ENCODE results near the gene SIPA1L3.

Gene SIPA1L3

GRCh38 chr19:38197937-38198704, 291.1 kb downstream of the SIPA1L3 start:
- DNase-seq = no peak

- no peak for DNase-seq
These were observed 292.3 kb downstream of the SIPA1L3 start for GRCh38 chr19:38199340-38199739.

- no peak for DNase-seq
These were observed 294.7 kb downstream of the SIPA1L3 start for GRCh38 chr19:38201731-38202130.

- DNase-seq = no peak
These were observed 295.5 kb downstream of the SIPA1L3 start for GRCh38 chr19:38202504-38202903.

- no peak for DNase-seq
These were observed 296.2 kb downstream of the SIPA1L3 start for GRCh38 chr19:38203197-38203596.

- no peak for DNase-seq
These were observed 297.1 kb downstream of the SIPA1L3 start for GRCh38 chr19:38204096-38204495.

- DNase-seq = no peak
These were observed 297.7 kb downstream of the SIPA1L3 start for GRCh38 chr19:38204728-38205127.

GRCh38 chr19:38206006-38206745, 299.2 kb downstream of the SIPA1L3 start:
- DNase-seq = no peak

GRCh38 chr19:38206928-38207327, 299.9 kb downstream of the SIPA1L3 start:
- DNase-seq = no peak

- no peak for DNase-seq
These were observed 300.5 kb downstream of the SIPA1L3 start for GRCh38 chr19:38207543-38207942.

- no peak for DNase-seq
These were observed 301.6 kb downstream of the SIPA1L3 start for GRCh38 chr19:38208571-38208970.

- no peak for DNase-seq
These were observed 302.1 kb downstream of the SIPA1L3 start for GRCh38 chr19:38209152-38209551.

GRCh38 chr19:38209671-38210457, 302.9 kb downstream of the SIPA1L3 start:
- DNase-seq = no peak

GRCh38 chr19:38210458-38210987, 303.5 kb downstream of the SIPA1L3 start:
- DNase-seq = no peak

GRCh38 chr19:38211151-38211591, 304.2 kb downstream of the SIPA1L3 start:
- no peak for DNase-seq

GRCh38 chr19:38211766-38212165, 304.8 kb downstream of the SIPA1L3 start:
- DNase-seq = no peak

- no peak for DNase-seq
These were observed 306.5 kb downstream of the SIPA1L3 start for GRCh38 chr19:38213469-38213868.

- DNase-seq = peak; percentile 12
These were observed 307.1 kb downstream of the SIPA1L3 start for GRCh38 chr19:38213911-38214625.

GRCh38 chr19:38216785-38217641, 310.0 kb downstream of the SIPA1L3 start:
- no peak for DNase-seq

GRCh38 chr19:38218204-38218603, 311.2 kb downstream of the SIPA1L3 start:
- no peak for DNase-seq

- DNase-seq = no peak
These were observed 312.2 kb downstream of the SIPA1L3 start for GRCh38 chr19:38219221-38219620.
